ENCODE measurements around the gene CCR6. TPM values are rescaled to one million over a fixed set of nuclear protein-coding genes. Genes with fewer than 3 reads are reported as not detected.

Gene CCR6
- total RNA-seq, 4 donors from 2014 or later: 0.98 to 2.4 (median 1.2) TPM

GRCh38 chr6:167121335-167121841 is 1.5 kb upstream of the CCR6 start:
- H3K27ac ChIP-seq: no peak overlapping the region
- WGBS: 85% methylated on average over 8 of the region's 8 CpGs
- H3K36me3 ChIP-seq: no peaks in the 10 kb centered on the region
- H3K9me3 ChIP-seq: no peaks in the 10 kb centered on the region
- H3K4me3 ChIP-seq: no peak overlapping the region
- peaks cover 4% of the 10 kb centered on the region for H3K4me1 ChIP-seq
- TF ChIP-seq POLR2AphosphoS5 (IDR thresholded peaks at IDR 0.05): no peak
- no peak for TF ChIP-seq POLR2A (IDR thresholded peaks at IDR 0.05)
- no peak for TF ChIP-seq CTCF (IDR thresholded peaks at IDR 0.05)
- no peak for TF ChIP-seq EP300 (IDR thresholded peaks at IDR 0.05)
- DNase-seq (ENCODE audit: low spot score in 2 of 2): no peak
- peaks cover 10% of the 10 kb centered on the region for H3K27me3 ChIP-seq

- peaks cover 10% of the 10 kb centered on the region for H3K27me3 ChIP-seq
- H3K36me3 ChIP-seq: no peaks in the 10 kb centered on the region
- H3K4me1 ChIP-seq: no peaks in the 10 kb centered on the region
- no peaks in the 10 kb centered on the region for H3K9me3 ChIP-seq
- H3K4me3 ChIP-seq: no peak overlapping the region
- TF ChIP-seq EP300 (IDR thresholded peaks at IDR 0.05) (no peak), CTCF (IDR thresholded peaks at IDR 0.05) (no peak), POLR2A (IDR thresholded peaks at IDR 0.05) (no peak), POLR2AphosphoS5 (IDR thresholded peaks at IDR 0.05) (no peak)
- no peak for DNase-seq (ENCODE audit: low spot score in 2 of 2)
- 75% methylated on average over 23 of the region's 23 CpGs for WGBS
- no peak overlapping the region for H3K27ac ChIP-seq
Measured at GRCh38 chr6:167122041-167122826, 662 bp upstream of the CCR6 start.

- Histone ChIP-seq H3K4me1 (no peaks in the 10 kb centered on the region), H3K27me3 (peaks cover 10% of the 10 kb centered on the region), H3K4me3 (no peak overlapping the region), H3K36me3 (no peaks in the 10 kb centered on the region), H3K9me3 (no peaks in the 10 kb centered on the region), H3K27ac (no peak overlapping the region)
- 89% methylated on average over 5 of the region's 5 CpGs for WGBS
- TF ChIP-seq CTCF (IDR thresholded peaks at IDR 0.05) (no peak), EP300 (IDR thresholded peaks at IDR 0.05) (no peak), POLR2AphosphoS5 (IDR thresholded peaks at IDR 0.05) (no peak), POLR2A (IDR thresholded peaks at IDR 0.05) (no peak)
- DNase-seq (ENCODE audit: low spot score in 2 of 2): no peak
Measured at GRCh38 chr6:167124753-167125152, 1.9 kb downstream of the CCR6 start.

- no peak overlapping the region for H3K4me3 ChIP-seq
- 79% methylated on average over 4 of the region's 4 CpGs for WGBS
- H3K27ac ChIP-seq: no peak overlapping the region
- H3K27me3 ChIP-seq: peaks cover 10% of the 10 kb centered on the region
- no peak for DNase-seq (ENCODE audit: low spot score in 2 of 2)
- H3K36me3 ChIP-seq: no peaks in the 10 kb centered on the region
- H3K9me3 ChIP-seq: no peaks in the 10 kb centered on the region
- H3K4me1 ChIP-seq: no peaks in the 10 kb centered on the region
- TF ChIP-seq CTCF (IDR thresholded peaks at IDR 0.05) (no peak), POLR2A (IDR thresholded peaks at IDR 0.05) (no peak), POLR2AphosphoS5 (IDR thresholded peaks at IDR 0.05) (no peak), EP300 (IDR thresholded peaks at IDR 0.05) (no peak)
Measured at GRCh38 chr6:167125410-167125809, 2.5 kb downstream of the CCR6 start.

GRCh38 chr6:167125855-167126349 is 3.0 kb downstream of the CCR6 start:
- Histone ChIP-seq H3K9me3 (no peaks in the 10 kb centered on the region), H3K4me3 (no peak overlapping the region), H3K4me1 (no peaks in the 10 kb centered on the region), H3K27me3 (peaks cover 10% of the 10 kb centered on the region), H3K27ac (no peak overlapping the region), H3K36me3 (no peaks in the 10 kb centered on the region)
- no peak for DNase-seq (ENCODE audit: low spot score in 2 of 2)
- WGBS: 73% methylated on average over 3 of the region's 3 CpGs
- no peak for TF ChIP-seq POLR2A (IDR thresholded peaks at IDR 0.05)
- no peak for TF ChIP-seq CTCF (IDR thresholded peaks at IDR 0.05)
- TF ChIP-seq POLR2AphosphoS5 (IDR thresholded peaks at IDR 0.05): no peak
- TF ChIP-seq EP300 (IDR thresholded peaks at IDR 0.05): no peak
